Measurements from ENCODE around the gene FOXN4.
"Not testable (repeated sequence)": the region's sequence is repeated elsewhere in the genome, so short reads cannot be mapped to it uniquely, and the experiment has no call there.

Gene FOXN4

GRCh38 chr12:109308534-109309380 is at the start of gene FOXN4:
Gene FOXN4 (minus strand): TSS chr12:109309284. CDS start chr12:109308321, 963 bp downstream.
- DNase-seq, result no peak

DNA sequence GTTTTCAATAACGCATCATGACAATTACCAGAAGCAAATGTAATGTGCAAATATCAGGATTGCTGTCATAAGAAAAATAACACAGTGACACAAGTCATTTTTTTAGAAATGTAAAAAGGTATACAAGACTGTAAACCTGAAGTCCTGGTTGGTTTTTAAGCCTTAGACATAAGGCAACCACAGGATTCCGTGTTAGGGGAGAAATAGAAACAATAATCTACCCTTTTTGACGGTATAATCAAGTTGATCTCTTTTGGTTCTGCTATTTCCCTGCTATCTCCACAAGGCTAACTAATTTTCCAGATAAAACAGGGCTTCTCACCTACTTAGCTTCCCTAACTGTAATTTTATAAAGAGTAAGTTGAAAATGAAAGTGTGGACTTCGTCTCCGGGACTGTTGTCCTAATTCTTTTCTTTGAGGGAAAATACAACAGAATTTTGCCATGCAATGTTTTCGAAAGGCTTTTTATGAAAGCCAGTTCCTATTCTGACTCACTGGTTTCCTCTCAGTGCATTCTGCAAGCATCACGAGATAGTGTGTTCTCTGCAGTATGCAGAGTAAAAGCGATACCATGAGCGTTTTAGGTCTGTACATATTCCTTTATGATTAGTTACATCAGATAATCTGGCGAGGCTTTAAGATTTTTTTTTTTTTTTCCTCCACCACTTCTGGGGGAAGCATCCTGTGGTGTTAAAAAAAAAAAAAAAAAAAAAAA is 49.2 kb upstream of the FOXN4 start:
- no peak for DNase-seq

- no peak for DNase-seq
Observed at GRCh38 chr12:109357032-109357431, 47.9 kb upstream of the FOXN4 start.

DNA sequence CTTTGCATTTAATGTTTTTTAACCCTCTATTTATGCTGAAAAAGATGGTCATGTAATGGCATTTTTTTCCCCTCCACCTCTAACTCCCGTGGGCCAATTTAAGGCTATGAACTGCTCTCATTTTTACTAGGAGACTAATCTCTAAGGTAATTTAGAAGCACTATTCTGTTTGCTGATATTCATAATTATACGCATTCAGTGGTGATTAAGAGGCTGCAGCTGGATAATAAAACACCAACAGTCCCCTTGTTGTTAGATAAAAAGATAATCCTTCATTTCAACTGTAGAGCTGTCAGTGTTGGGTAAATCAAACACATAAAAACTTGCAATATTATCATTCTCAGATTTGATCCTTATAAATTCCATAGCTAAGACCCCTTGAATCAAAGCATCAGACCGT is 47.5 kb upstream of the FOXN4 start:
- no peak for DNase-seq

DNA sequence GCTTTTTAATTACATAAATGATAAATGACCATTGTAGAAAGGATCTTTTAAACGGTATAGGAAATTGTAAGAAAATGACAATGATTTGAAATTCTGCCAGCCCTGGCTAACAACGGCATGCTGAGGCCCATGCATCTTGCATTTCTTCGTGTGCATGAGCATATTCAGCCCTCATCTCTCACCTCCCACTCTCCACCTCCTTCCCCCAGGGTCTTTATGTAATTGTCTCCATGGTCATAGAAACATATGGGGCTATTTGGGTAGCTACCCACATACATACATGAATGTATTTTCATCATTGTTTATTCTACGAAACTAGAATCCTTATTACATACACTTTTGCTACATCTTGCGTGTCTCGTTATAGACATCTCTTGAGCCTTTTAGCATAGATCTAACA is 43.1 kb upstream of the FOXN4 start:
- no peak for DNase-seq

DNA sequence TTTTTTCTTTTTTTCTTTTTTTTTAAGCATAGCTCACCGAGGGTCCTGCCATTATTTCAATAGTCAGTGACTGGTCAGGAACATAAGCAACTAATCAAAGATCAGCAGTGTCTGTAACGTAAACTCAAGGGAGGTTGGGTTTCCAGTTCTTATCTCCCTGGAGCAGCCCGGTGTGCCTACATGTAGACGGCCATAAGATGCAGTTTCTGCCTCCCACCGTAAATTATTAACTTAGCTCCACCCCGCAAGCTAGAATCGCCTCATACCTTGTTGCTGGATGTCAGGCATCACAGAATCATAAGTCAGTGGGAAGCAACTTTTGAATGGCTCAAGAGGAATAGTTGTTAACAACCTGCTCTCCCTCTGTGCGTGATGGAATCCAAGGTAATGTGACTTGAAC is 38.5 kb upstream of the FOXN4 start, which contains the start of gene MYO1H:
Gene MYO1H (plus strand): TSS at position 312 of the 400 bp plus-strand sequence. CDS start 61 bp downstream, at position 373.
- DNase-seq, result no peak

DNA sequence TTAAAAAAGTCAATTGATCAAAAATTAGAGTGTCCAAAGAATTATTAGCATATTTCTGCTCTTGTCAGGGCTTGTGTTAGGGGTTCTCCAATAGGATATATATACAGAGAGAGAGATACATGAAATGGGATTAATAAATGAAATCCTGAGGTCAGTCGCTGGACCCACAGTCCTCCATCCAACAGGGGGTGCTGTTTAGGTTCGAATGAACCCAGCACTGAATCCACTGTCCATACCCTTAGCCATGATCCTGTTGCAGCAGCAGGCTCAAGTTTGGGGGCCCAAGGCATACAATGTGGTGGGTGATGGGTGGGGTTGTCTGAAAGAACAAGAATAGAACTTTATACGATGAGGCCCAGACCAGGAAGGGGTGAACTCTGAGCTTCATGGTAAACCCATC is 37.8 kb upstream of the FOXN4 start:
- DNase-seq, result no peak

GRCh38 chr12:109345428-109345827 is 36.3 kb upstream of the FOXN4 start:
- DNase-seq, result no peak

GRCh38 chr12:109343677-109344076 is 34.6 kb upstream of the FOXN4 start:
- DNase-seq, result no peak

- no peak for DNase-seq
Observed at GRCh38 chr12:109336593-109336992, 27.5 kb upstream of the FOXN4 start.

DNA sequence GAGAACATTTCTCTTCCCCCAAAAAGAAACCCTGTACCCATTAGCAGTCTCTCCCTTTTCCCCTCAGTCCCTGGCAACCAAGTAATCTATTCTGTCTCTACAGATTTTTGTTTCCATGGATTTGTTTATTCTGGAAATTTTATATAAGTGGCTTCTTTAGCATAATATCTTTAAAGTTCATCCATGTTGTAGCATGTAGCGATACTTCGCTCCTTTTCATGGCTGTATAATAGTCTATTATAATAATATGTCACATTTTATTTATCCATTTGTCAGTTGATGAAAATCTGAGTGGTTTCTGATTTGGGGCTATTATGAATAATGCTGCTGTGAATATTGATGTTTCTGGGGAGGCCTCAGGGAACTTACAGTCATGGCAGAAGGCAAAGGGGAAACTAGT is 25.8 kb upstream of the FOXN4 start:
- DNase-seq, result no peak

DNA sequence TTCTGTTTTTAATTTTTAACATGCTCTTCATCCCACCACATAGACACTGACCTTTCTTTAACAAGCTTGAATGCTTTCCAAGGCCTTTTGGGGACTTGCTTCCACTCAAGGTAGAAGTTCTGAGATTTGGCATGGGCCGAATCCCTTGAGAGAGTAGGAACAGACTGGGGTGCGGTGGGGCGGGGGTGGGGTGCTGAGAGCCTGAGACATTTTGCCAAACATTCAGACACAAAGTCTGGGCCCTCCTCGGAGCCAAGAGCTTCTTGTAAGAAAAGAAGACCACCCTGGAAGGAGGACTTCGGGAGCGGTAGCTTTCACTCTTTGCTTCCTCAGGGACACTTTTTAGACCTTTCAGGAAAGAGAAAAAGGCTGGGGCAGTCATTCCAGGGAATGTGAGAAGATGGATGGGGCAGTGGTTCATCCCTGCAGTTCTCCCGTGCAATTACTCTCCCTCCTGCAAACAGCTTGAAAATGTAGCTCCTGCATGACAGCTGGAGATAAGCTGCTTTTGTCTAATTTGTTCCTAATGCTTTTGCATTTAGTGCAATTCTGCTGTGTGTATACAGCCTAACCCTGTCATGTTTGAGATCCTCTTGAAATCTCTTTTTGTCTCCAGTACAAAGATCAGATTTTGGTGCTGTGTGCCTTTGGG is 22.3 kb upstream of the FOXN4 start:
- no peak for DNase-seq

DNA sequence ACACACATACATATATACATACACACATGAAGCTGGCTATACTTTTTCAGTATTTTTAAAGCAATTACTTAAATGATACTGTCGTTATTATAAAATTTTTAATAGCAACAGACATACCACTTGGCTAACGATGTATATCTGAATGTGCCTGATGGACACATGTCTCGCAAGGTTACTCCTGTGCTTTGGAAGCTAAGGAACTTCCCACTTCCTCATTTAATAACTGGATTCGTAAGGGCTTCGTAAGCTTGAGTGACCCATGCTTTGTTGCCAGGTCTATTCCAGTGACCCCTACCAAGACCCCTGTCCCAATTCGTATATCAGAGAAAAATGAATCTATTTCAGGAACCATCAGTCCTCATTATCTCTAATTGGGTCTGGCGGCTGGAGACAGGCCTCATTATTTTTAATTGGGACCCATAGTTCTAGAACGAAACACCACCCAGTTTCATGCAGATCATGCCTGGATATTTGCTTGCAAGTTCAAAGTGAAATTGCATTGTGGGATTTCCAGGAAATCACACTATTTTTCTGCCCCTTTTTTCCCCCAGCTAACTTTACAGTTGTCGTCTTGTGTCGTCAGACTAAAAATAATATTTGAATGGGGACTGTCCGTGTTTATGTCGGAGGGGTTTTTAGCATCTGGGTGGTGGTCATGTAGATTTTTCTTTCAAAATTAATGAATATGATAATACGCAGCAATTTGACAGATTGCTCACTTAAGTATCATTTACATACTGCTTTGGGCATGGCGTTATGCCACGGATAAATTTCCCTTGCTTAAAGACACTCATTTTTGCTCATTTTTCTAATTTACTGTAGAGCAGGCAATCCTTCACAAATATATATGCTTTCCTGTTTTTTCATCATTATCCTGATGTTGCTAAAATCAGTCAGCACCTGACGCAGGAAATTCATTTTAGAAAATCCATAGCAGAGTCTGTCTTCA is 21.5 kb upstream of the FOXN4 start:
- DNase-seq, result no peak

DNA sequence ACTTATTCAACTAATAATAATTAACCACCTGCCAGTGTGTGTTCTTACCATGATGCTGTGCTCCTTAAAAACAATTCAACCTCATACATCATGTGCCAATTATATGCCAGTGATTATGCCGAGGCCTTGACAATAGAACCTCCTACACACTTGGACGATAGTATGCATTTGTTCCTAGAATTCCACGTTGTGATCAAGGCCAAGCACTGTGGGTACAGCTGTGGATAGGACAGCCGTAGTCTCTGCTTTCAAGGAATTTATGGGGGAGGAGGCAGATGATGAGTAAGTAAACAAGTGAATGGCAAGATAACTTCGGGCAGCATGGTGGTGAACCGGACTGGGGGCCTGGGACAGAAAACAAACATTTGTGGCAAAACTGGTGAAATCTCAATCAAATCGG is 20.6 kb upstream of the FOXN4 start:
- no peak for DNase-seq

- no peak for DNase-seq
Observed at GRCh38 chr12:109329003-109329402, 19.9 kb upstream of the FOXN4 start.

- not testable (repeated sequence) for DNase-seq
Observed at GRCh38 chr12:109321294-109321693, 12.2 kb upstream of the FOXN4 start.

- DNase-seq, result no peak
Observed at GRCh38 chr12:109310247-109311125, 1.4 kb upstream of the FOXN4 start.

DNA sequence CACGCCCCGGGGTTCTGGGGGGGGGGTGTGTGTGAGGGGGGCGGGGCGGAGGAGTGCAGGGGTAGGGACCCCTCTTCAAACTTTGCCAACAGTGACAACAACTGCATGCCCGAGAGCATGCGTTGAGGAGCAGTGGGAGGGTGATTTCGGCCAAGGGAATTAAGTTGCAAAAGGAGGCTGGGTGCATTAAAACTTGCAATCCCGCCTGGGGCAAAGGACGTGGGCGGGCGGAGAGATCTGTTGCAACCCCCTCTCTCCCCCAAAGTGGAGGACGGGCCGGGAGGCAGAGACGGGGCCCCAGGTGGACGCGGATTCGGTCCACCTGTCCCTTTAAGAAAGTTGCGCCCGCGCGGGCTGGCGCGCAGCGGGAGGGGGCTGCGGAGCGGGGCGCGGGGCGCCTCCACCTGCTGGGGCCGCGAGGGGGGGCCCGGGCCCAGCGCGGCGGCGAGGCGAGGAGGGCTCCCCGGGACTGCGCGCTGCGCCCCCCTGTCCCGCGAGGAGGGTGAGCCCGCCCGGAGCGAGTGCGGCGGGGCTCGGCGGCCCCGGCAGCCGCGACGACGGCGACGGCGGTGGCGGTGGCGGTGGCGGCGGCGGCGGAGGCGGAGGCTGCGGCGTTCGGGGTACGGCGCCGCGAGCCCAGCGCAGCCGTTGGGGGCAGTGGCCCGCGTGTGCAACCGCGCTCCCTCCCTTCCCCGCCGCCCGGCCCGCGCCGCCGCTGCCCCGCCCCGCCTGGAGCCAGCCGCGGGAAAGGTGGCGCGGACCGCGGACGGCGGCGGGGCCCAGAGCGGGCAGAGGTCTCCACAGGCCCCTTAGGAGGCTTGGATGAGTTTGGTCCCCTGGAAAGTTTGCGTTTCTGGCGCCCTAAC is 530 bp upstream of the FOXN4 start:
- no peak for DNase-seq

DNA sequence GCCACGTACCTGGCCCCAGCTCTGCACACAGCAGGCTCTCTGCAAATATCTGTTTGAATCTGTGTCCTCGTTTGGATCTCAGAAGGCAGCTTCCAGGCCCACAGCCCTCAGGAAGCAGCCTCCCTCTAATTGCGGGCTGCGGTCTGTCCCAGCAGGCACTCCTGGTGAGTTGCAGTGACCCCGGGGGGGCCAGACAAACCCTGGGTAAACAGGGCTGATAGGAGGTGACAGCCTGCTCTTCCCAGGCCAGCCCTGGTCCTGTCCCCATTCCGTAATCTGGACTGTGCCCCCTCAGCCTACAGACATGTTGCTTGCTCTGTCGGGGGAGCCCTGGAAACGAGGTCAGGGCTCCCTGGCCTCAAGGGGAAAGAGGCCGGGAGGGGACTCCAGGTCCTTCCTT is 2.0 kb downstream of the FOXN4 start:
- DNase-seq, result no peak

DNA sequence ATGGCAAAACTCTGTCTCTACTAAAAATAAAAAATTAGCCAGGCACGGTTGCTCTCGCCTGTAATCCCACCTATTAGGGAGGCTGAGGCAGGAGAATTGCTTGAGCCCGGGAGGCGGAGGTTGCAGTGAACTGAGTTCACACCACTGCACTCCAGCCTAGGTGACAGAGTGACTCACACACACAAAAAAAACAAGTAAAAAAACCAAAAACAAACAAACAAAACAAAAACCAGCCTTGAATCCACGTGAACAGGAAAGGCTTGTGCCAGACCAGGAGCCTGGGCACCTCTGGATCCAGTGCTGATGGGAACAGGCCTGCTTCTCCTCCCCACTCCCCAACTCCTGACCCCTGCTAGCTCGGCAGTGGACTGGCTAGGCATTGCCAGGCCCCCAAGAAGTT is 3.5 kb downstream of the FOXN4 start:
- DNase-seq, result no peak
